ENCODE measurements around the gene GBX1. TPM values are rescaled to one million over a fixed set of nuclear protein-coding genes. Genes with fewer than 3 reads are reported as not detected.

Gene GBX1
- total RNA-seq, 1 donor from 2014 or later, result not detected

DNA sequence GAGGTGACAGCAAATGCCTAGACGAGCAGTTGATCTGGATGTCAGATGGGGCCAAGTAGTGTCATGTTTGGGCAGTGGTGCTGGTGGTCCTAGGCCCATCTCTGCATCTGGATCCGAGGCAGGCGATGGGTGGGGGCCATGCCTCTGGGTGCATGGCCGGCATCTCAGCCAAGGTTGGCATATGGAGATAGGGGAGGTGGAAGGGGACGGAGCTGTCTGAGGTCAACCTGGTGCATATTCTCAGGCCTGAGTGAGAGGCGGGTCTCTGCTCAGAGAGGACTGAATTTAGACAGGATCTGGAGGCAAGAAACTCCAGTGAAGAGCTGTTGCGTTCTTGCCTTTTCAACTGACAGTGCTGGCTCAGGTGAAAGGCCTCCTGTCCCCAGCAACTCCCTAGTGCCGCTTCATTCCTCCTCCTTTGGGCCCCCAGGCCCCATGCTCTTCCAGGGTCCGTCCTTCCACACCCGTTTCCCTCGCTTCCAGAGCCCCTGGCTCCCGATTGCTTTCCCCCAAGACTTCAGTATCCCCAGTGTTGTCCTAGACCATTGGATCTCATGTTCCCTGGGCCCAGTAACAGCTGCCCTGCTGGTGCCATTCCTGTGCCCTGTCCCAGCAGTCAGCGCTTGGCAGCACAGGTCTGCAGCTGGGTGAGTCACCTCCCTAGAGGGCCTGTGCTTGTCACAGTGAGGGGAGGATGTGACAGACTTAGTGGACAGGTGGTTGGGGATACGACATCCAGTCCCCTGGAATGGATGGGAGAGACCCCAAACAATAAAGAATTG lies 32.6 kb downstream of the GBX1 start:
- H3K27me3 ChIP-seq, result no peaks in the 10 kb centered on the region
- TF ChIP-seq, protein P1, sequence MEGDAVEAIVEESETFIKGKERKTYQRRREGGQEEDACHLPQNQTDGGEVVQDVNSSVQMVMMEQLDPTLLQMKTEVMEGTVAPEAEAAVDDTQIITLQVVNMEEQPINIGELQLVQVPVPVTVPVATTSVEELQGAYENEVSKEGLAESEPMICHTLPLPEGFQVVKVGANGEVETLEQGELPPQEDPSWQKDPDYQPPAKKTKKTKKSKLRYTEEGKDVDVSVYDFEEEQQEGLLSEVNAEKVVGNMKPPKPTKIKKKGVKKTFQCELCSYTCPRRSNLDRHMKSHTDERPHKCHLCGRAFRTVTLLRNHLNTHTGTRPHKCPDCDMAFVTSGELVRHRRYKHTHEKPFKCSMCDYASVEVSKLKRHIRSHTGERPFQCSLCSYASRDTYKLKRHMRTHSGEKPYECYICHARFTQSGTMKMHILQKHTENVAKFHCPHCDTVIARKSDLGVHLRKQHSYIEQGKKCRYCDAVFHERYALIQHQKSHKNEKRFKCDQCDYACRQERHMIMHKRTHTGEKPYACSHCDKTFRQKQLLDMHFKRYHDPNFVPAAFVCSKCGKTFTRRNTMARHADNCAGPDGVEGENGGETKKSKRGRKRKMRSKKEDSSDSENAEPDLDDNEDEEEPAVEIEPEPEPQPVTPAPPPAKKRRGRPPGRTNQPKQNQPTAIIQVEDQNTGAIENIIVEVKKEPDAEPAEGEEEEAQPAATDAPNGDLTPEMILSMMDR (IDR thresholded peaks at IDR 0.05), result no peak
- TF ChIP-seq EZH2 (IDR thresholded peaks at IDR 0.05) (no peak), EZH2phosphoT487 (IDR thresholded peaks at IDR 0.05) (no peak)
- H3K79me2 ChIP-seq (ENCODE audit: low read depth), result no peaks in the 10 kb centered on the region
- no peaks in the 10 kb centered on the region for H3K36me3 ChIP-seq
- no peak overlapping the region for H3K4me3 Mint-ChIP-seq
- no peak overlapping the region for H3K4me3 ChIP-seq
- H3F3A ChIP-seq (ENCODE audit: low read depth), result peaks cover 13% of the 10 kb centered on the region
- H3K27me3 Mint-ChIP-seq (ENCODE audit: insufficient read depth, low read depth), result peaks cover 8% of the 10 kb centered on the region
- no peak overlapping the region for H3K27ac ChIP-seq
- peaks cover 21% of the 10 kb centered on the region for H4K20me1 ChIP-seq (ENCODE audit: low read depth)
- H2AFZ ChIP-seq (replicated peaks), result no peak overlapping the region
- peaks cover 29% of the 10 kb centered on the region for H3K4me1 ChIP-seq
- H3K9me3 Mint-ChIP-seq, result no peaks in the 10 kb centered on the region
- no peak overlapping the region for H3K9ac ChIP-seq
- no peaks in the 10 kb centered on the region for H3K9me3 ChIP-seq (ENCODE audit: low read depth)
- peaks cover 21% of the 10 kb centered on the region for H3K36me3 Mint-ChIP-seq
- no peak for DNase-seq (ENCODE audit: low spot score)
- H3K4me2 ChIP-seq, result no peak overlapping the region
- peaks cover 11% of the 10 kb centered on the region for H3K4me1 Mint-ChIP-seq
- H3K27ac Mint-ChIP-seq, result no peak overlapping the region

DNA sequence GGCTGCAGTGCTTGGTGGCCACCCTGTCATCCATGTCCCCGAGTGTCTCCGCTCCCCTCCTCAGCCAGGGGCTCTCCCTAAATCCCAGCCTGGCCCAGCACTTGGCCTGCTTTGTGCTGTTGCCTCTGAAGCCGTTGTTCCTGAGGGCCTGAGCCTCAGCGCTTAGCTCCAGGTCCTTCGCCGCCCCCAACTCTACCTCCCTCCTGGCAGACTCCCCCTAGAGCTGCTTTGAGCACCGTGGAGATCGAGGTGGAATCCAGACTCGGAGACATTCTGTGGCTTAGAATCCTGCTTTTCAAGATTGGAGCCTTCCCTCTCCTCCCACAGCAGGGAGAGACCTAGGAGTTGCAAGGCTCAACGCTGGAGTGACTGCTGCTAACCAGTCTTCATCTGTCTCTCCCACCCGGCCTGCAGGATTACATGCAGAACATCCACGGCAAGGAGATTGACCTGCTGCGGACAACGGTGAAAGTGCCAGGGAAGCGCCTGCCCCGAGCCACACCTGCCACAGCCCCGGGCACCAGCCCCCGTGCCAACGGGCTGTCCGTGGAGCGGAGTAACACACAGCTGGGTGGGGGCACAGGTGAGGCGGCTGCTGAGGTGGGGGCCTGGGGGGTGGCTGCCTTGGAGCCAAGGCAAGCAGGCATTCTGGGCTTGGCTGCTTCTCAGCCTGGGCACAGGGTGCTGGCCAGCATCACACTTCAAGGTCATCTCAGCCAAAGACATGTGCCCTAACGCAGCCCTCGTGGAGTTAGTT lies 33.3 kb downstream of the GBX1 start:
- no peak overlapping the region for H2AFZ ChIP-seq (replicated peaks)
- no peak for DNase-seq (ENCODE audit: low spot score)
- H3K36me3 Mint-ChIP-seq, result peaks cover 21% of the 10 kb centered on the region
- TF ChIP-seq, protein P1 (IDR thresholded peaks at IDR 0.05), result no peak
- H3K9ac ChIP-seq, result no peak overlapping the region
- H3K4me1 ChIP-seq, result peaks cover 26% of the 10 kb centered on the region
- peaks cover 11% of the 10 kb centered on the region for H3K4me1 Mint-ChIP-seq
- no peak overlapping the region for H3K27ac Mint-ChIP-seq
- H3K4me3 ChIP-seq, result no peak overlapping the region
- peaks cover 7% of the 10 kb centered on the region for H3K27me3 Mint-ChIP-seq (ENCODE audit: insufficient read depth, low read depth)
- H3K9me3 ChIP-seq (ENCODE audit: low read depth), result no peaks in the 10 kb centered on the region
- H3K4me3 Mint-ChIP-seq, result no peak overlapping the region
- peaks cover 13% of the 10 kb centered on the region for H3F3A ChIP-seq (ENCODE audit: low read depth)
- no peak overlapping the region for H3K27ac ChIP-seq
- no peaks in the 10 kb centered on the region for H3K9me3 Mint-ChIP-seq
- no peaks in the 10 kb centered on the region for H3K27me3 ChIP-seq
- H4K20me1 ChIP-seq (ENCODE audit: low read depth), result peaks cover 18% of the 10 kb centered on the region
- no peaks in the 10 kb centered on the region for H3K36me3 ChIP-seq
- H3K79me2 ChIP-seq (ENCODE audit: low read depth), result no peaks in the 10 kb centered on the region
- H3K4me2 ChIP-seq, result no peak overlapping the region

- Mint-ChIP-seq H3K36me3 (peaks cover 23% of the 10 kb centered on the region), H3K4me1 (peaks cover 8% of the 10 kb centered on the region), H3K27me3 (ENCODE audit: insufficient read depth, low read depth) (peaks cover 7% of the 10 kb centered on the region), H3K4me3 (no peak overlapping the region), H3K27ac (no peak overlapping the region), H3K9me3 (no peaks in the 10 kb centered on the region)
- peaks cover 13% of the 10 kb centered on the region for H3F3A ChIP-seq (ENCODE audit: low read depth)
- H3K79me2 ChIP-seq (ENCODE audit: low read depth), result no peaks in the 10 kb centered on the region
- H3K27me3 ChIP-seq, result no peaks in the 10 kb centered on the region
- no peaks in the 10 kb centered on the region for H3K36me3 ChIP-seq
- H2AFZ ChIP-seq (replicated peaks), result no peak overlapping the region
- H3K9me3 ChIP-seq (ENCODE audit: low read depth), result no peaks in the 10 kb centered on the region
- H3K27ac ChIP-seq, result no peak overlapping the region
- H4K20me1 ChIP-seq (ENCODE audit: low read depth), result peaks cover 13% of the 10 kb centered on the region
- H3K9ac ChIP-seq, result no peak overlapping the region
- DNase-seq (ENCODE audit: low spot score), result no peak
- TF ChIP-seq EZH2 (IDR thresholded peaks at IDR 0.05) (no peak), EZH2phosphoT487 (IDR thresholded peaks at IDR 0.05) (no peak)
- TF ChIP-seq, protein P1 (IDR thresholded peaks at IDR 0.05), result no peak
- H3K4me3 ChIP-seq, result no peak overlapping the region
- peaks cover 18% of the 10 kb centered on the region for H3K4me1 ChIP-seq
- no peak overlapping the region for H3K4me2 ChIP-seq
These were observed 34.1 kb downstream of the GBX1 start for GRCh38 chr7:151133266-151133985.

All from neural progenitor cell (in vitro differentiated cells).